SK-N-SH treated with all-trans-retinoic acid at 6 μM for 48 hours (cell line): Measurements from ENCODE around the gene MAST4.

ENCODE experiments used
- CSDC2 ChIP-seq: fragments of 250-450 bp; sonication (Bioruptor Pico); IDR thresholded peaks from 2 replicates; pipeline ENCODE4 v1.5.0; 2020; ENCODE audit warnings: mild to moderate bottlenecking, moderate library complexity
- TSHZ2 ChIP-seq: fragments of 250-450 bp; sonication (Bioruptor Pico); IDR thresholded peaks from 2 replicates; pipeline ENCODE4 v1.5.0; 2020; ENCODE audit warnings: mild to moderate bottlenecking, moderate library complexity
- TF ChIP-seq, protein P1 (sequence below): fragments of 250-450 bp; sonication (Bioruptor Pico); IDR thresholded peaks from 2 replicates; pipeline ENCODE4 v1.5.1; 2020; ENCODE audit warnings: low read depth, mild to moderate bottlenecking, moderate library complexity

DNA sequence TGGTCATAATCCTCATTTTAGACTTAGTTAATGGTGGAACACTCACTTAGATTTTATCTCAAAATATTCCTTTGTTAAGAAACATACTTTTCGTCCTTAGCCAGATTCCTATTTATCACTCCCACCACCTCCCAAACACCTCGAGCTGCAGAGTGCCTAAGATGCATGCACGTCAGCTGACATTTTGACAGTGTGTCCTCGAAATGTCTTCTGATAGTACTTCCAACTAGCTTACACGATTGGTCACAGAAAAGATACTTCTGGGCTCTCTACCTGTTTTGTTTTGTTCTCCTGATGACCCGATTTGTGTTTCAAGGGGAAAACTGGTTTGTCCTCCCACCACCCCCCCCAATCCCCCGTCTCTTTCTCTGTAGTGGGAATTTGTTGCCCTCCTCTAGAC is 230.1 kb downstream of the MAST4 start:
- no peak for TF ChIP-seq CSDC2 (CRISPR knock-in tag)
- TF ChIP-seq, protein P1, sequence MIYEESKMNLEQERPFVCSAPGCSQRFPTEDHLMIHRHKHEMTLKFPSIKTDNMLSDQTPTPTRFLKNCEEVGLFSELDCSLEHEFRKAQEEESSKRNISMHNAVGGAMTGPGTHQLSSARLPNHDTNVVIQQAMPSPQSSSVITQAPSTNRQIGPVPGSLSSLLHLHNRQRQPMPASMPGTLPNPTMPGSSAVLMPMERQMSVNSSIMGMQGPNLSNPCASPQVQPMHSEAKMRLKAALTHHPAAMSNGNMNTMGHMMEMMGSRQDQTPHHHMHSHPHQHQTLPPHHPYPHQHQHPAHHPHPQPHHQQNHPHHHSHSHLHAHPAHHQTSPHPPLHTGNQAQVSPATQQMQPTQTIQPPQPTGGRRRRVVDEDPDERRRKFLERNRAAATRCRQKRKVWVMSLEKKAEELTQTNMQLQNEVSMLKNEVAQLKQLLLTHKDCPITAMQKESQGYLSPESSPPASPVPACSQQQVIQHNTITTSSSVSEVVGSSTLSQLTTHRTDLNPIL (CRISPR knock-in tag), result no peak
- TF ChIP-seq TSHZ2, result no peak
